ENCODE data around the gene DNAH3.
"Not testable (repeated sequence)": the region's sequence is repeated elsewhere in the genome, so short reads cannot be mapped to it uniquely, and the experiment has no call there.

The DNAH3 gene, protein sequence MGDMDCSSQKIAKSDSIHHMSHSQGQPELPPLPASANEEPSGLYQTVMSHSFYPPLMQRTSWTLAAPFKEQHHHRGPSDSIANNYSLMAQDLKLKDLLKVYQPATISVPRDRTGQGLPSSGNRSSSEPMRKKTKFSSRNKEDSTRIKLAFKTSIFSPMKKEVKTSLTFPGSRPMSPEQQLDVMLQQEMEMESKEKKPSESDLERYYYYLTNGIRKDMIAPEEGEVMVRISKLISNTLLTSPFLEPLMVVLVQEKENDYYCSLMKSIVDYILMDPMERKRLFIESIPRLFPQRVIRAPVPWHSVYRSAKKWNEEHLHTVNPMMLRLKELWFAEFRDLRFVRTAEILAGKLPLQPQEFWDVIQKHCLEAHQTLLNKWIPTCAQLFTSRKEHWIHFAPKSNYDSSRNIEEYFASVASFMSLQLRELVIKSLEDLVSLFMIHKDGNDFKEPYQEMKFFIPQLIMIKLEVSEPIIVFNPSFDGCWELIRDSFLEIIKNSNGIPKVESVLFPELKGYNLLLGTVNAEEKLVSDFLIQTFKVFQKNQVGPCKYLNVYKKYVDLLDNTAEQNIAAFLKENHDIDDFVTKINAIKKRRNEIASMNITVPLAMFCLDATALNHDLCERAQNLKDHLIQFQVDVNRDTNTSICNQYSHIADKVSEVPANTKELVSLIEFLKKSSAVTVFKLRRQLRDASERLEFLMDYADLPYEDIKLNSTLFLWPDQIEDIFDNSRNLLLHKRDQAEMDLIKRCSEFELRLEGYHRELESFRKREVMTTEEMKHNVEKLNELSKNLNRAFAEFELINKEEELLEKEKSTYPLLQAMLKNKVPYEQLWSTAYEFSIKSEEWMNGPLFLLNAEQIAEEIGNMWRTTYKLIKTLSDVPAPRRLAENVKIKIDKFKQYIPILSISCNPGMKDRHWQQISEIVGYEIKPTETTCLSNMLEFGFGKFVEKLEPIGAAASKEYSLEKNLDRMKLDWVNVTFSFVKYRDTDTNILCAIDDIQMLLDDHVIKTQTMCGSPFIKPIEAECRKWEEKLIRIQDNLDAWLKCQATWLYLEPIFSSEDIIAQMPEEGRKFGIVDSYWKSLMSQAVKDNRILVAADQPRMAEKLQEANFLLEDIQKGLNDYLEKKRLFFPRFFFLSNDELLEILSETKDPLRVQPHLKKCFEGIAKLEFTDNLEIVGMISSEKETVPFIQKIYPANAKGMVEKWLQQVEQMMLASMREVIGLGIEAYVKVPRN (N-terminal part only)

DNA sequence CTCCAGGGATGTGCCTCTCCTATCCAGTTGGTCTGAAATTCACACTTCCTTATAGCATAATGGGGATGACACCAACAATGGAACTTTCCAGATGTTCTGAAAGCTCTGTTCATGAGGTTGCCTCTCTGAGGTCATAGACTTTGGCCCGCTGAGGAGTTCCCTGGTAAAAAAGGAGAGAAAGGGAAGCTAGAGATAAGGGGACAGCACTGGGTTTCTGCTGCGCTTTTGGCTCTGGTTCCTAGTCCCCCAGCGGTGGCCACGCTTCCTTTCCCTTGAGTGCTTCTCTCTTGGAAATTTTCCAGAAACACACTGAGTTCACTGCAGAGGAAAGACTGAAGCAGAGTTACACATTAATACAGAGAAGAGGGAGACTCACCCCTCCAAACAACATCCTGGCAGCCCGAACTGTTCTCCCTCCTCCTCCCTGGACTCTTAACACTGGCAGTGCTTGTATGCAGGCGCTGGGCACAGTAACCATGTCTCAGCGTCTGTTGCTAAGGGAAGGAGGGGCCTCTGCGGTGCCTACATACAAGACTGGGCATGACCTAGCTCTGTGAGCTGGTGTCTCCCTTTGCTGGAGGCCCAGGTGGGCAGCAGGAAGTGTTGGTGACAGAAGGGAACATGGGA, at the start of gene DNAH3:
DNAH3 (minus strand) TSS at position 472 of the 627 bp plus-strand sequence. CDS start 527 bp downstream, outside the sequence.
- DNase-seq (ENCODE audit: low read depth), result no peak

- DNase-seq (ENCODE audit: low read depth), result no peak
These were observed 49.1 kb upstream of the DNAH3 start for GRCh38 chr16:21199607-21200218.

GRCh38 chr16:21197621-21198020, 47.0 kb upstream of the DNAH3 start:
- no peak for DNase-seq (ENCODE audit: low read depth)

DNA sequence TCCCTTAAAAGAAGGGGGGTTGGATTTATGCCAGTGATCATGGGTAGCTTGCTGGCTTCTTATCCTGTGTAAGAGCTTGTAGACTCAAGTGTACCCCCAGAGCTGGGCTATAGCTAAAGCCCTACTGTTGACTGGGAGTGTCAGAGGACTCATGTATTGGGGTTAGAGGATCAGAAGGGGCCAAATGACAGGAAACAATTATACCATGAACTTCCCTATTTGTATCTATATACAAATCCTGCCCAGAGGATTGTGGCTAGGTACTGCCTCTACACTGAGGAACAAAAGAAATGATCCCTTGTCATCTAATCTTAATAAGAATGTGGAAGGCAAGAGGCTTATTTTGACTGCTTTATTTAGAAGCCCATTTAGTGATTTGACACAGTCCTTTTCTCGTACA, 46.5 kb upstream of the DNAH3 start:
- no peak for DNase-seq (ENCODE audit: low read depth)

- DNase-seq (ENCODE audit: low read depth), result not testable (repeated sequence)
These were observed 44.7 kb upstream of the DNAH3 start for GRCh38 chr16:21195330-21195729.

DNA sequence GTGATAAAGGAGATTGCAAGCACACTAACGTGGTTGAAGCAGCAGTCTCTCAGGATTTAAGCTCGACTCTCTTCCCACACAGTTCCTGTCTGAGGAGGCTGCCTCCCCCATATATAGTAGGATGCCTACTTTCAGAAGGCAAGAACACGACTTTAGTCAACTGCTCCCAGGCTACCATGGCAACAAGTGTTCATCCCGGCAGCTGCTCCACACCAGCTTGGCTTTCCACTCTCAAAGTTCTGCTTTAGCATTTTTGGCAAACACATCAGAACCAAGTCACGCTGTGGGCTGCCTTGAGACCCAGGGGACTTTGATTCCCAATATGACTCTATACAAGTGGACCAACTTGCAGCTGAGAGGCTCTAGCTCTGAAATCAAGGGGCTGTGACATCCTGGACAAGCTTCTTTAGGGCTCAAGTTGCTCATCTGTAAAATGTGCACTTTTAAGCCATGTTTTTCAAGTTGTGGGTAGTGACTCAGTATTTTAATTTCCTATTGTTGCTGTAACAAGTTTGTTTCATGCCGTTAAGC, 44.2 kb upstream of the DNAH3 start:
- no peak for DNase-seq (ENCODE audit: low read depth)

DNA sequence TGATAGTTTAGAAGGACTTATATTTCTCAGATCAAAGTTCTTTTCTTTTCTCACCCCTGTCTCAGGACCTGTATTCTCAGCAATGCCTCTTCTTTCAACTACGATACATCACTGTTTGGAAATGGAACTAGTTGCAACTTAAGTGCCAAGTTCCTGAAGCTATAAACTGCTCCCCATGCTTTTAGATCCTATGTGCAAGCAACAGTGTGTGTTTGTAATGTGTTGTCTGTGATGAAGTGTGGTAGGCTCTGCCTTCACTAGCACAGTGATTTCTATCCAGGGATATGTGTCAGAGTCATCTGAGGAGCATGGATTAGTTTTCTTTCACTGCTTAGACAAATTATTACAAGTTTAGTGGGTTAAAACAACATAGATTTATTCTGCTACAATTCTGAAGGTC, 42.3 kb upstream of the DNAH3 start:
- DNase-seq (ENCODE audit: low read depth), result no peak

DNA sequence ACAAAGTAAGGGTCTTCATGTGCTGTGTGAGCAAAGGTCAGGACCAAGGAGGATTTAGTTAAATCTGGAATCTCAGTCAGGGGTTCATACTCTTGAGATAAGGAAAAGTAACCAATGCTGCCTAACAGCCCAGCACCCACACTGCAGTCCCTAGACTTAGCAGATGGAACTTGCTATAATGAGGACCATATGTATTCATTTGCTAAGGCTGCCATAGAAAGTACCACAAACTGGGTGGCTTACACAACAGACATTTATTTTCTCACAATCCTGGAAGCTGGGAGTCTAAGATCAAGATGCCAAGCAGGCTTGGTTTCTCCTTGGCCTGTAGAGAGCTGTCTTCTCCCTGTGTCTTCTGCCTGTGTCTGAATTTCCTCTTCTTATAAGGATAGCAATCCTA, 40.0 kb upstream of the DNAH3 start:
- DNase-seq (ENCODE audit: low read depth), result no peak

- no peak for DNase-seq (ENCODE audit: low read depth)
These were observed 39.4 kb upstream of the DNAH3 start for GRCh38 chr16:21190013-21190412.

- no peak for DNase-seq (ENCODE audit: low read depth)
These were observed 38.7 kb upstream of the DNAH3 start for GRCh38 chr16:21189311-21189710.

- no peak for DNase-seq (ENCODE audit: low read depth)
These were observed 35.7 kb upstream of the DNAH3 start for GRCh38 chr16:21186326-21186691.

GRCh38 chr16:21185659-21186325, 35.1 kb upstream of the DNAH3 start:
- no peak for DNase-seq (ENCODE audit: low read depth)

GRCh38 chr16:21184834-21185233, 34.2 kb upstream of the DNAH3 start:
- DNase-seq (ENCODE audit: low read depth), result no peak

DNA sequence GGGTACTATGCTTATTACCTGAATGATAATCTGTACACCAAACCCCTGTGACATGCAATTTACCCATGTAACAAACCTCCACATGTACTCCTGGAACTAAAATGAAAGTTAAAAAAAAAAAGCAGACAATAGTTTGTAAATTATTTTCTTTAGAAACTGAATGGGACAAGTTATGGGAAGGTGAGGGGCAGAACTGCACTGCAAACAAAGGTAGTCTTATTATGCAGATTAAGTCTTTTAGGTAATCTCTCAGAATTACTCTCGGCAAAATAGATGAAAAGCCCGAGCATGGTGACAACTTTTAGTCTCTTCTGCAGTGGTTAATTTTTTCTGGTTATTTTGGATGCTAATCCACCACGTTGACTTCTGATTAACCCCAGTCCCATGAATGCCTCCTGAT, 33.3 kb upstream of the DNAH3 start:
- no peak for DNase-seq (ENCODE audit: low read depth)

DNA sequence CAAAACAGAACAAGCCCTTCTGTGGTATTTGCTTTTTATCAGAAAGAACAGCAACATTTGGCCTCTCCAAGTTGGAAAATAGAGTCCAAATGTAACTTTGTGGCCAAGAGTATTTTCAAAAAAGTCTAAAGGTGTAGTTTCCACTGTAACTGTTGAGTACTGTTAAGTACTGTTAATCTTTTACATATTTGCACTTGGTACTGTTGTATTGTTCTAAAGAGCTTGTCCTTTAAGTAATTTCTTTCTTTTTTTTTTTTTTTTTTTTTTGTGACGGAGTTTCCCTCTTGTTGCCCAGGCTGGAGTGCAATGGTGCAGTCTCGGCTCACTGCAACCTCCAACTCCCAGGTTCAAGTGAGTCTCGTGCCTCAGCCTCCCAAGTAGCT, 29.3 kb upstream of the DNAH3 start:
- DNase-seq (ENCODE audit: low read depth), result no peak

- no peak for DNase-seq (ENCODE audit: low read depth)
These were observed 28.7 kb upstream of the DNAH3 start for GRCh38 chr16:21179126-21179982.

- no peak for DNase-seq (ENCODE audit: low read depth)
These were observed 24.8 kb upstream of the DNAH3 start for GRCh38 chr16:21175397-21175796.

DNA sequence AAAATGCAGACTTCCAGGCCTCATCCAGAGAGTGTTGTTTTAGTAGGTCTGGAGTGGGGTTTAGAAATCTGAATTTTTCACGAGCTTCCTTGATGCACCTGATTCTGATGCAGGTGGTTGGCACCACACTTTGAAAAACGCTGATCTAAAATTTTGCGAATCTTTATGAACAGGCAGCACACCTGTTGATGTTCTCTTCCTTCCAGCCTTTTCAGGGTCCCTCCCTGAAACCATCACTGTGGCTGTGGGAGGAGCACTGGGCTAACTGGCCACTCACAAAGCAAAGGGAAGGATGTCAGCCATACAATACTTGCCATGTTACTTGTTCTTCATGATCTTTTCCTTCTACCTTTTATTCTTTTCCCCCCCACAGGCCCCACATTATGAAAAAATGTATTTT, 22.0 kb upstream of the DNAH3 start:
- no peak for DNase-seq (ENCODE audit: low read depth)

- DNase-seq (ENCODE audit: low read depth), result not testable (repeated sequence)
These were observed 19.5 kb upstream of the DNAH3 start for GRCh38 chr16:21170116-21170515.
